ENCODE results near the gene ALDH1L1. TPM values are rescaled to one million over a fixed set of nuclear protein-coding genes. Genes with fewer than 3 reads are reported as not detected.

Gene ALDH1L1
- total RNA-seq (100 to 1,000 TPM in 1 of 4 donors, 10 to 100 TPM in 3; 34.5 to 121 (median 62.7) TPM), polyA plus RNA-seq (10 to 100 TPM; 12.9 to 40.1 (median 21.6) TPM)
- long read RNA-seq, donor 1, transcript ALDH1L1-203 (23 exons, 3,277 nt) = major isoform, 176 of 275 reads
- long read RNA-seq, donor 1, partial matches to known transcripts = 42 of 275 reads
- long read RNA-seq, donor 1, other reads (novel, unspliced or antisense) = 55 of 275 reads
- long read RNA-seq, donor 2, transcript ALDH1L1-203 (23 exons, 3,277 nt) = major isoform, 83 of 155 reads
- long read RNA-seq, donor 2, partial matches to known transcripts = 30 of 155 reads
- long read RNA-seq, donor 2, other reads (novel, unspliced or antisense) = 42 of 155 reads

DNA sequence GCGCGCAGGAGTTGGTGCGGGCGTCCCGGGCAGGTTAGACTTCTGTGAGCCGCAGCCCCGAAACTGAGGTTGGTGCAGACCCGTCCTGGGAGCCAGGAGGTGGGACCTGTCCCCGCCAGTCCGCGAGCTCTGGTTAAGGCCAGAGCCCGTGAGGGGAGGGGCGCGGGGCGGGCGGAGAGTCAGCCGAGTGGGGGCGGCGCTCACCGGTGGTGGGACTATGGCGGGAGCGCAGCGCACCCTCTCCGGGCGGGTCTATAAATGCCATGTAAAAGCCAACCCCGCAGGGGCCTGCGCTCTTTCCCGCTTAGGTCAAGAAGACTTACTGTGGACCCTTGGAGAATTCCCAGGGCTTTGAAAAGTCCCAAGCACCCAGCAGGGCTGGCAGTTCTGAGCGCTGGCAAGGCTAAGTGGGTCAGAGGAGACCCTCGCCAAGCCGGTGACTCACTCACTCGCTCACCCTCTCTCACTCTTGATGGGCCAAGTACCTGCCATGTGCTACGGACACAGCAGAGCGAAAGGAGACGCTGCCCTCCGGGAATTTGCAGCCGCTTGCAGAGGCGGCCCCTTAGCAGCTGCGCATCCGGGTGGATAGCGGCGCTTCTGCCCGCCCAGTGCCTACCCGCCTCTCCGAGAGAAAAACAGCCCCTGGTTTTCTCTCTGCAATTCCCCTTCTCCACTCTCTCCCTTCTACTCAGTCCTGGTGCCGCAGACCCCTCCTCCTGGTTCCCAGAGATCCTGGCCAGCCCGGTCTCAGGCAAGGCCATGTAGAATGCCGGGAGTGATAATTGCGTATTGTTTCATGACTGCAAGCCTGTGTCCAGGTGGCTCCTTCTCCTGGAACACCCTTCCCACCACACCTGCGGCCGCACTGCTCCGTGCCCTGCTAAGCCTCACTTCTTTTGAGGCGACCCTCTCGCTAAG lies at the start of gene ALDH1L1:
TSS of gene ALDH1L1 (minus strand) at position 110 of the 921 bp plus-strand sequence. CDS start 19,607 bp downstream, outside the sequence.
- ATAC-seq (peak; percentile 90 to 95 (median 93)), DNase-seq (peak; percentile 88 to 96)
- Histone ChIP-seq H3K27me3 (ENCODE audit: insufficient read depth in 3 of 3, low read length in 2 of 3) (peaks cover 0 to 5% (median 0%) of the 10 kb centered on the region in 3 donors), H3K9me3 (no peaks in the 10 kb centered on the region), H3K27ac (peak within 1 kb of the TSS; percentile 98), H3K4me1 (peaks cover 19% of the 10 kb centered on the region), H3K36me3 (ENCODE audit: insufficient read depth in 1 of 2, low read depth in 1 of 2) (peaks cover 0 to 4% of the 10 kb centered on the region in 2 donors), H3K4me3 (peak within 1 kb of the TSS; percentile 82)
- intact Hi-C loops (cut with DNase I) = loop anchor here in 1 of 2 donors (5.0 to 10.0 kb wide), 2 partner anchors 43 to 196 kb away; no protein-coding TSS in a partner anchor
- no peak for TF ChIP-seq CTCF (IDR thresholded peaks at IDR 0.05)
- 2 to 3% (median 2%) methylated on average over 47 to 54 of the region's 54 CpGs for WGBS, 3 donors

GRCh38 chr3:126226374-126226773 lies 46.0 kb upstream of the ALDH1L1 start:
- no peak for TF ChIP-seq CTCF (IDR thresholded peaks at IDR 0.05)

DNA sequence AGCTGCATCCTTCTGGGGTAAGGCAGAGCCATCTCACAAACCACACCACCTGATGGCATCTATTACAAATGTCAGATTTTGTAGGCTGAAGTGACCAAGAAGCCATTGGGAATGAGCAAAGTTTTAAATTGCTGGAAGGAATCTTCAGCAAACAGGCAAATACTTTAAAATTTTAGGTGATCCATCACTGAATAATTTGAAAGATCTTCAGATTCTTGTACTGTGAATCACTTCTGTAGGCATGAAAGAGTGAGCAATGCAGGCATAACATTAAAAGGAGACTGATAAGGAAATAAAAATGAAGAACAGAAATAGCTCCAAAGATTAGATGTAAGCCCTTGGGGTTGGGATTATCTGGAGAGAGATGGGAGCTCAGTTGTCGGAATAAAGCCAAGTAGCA lies 36.0 kb upstream of the ALDH1L1 start:
- H3K27ac ChIP-seq = no peak overlapping the region
- no peak overlapping the region for H3K4me3 ChIP-seq
- H3K9me3 ChIP-seq = no peaks in the 10 kb centered on the region
- ATAC-seq = no peak
- peaks cover 0 to 6% (median 0%) of the 10 kb centered on the region in 3 donors for H3K27me3 ChIP-seq (ENCODE audit: insufficient read depth in 3 of 3, low read length in 2 of 3)
- H3K36me3 ChIP-seq (ENCODE audit: insufficient read depth in 1 of 2, low read depth in 1 of 2) = no peaks in the 10 kb centered on the region
- intact Hi-C loops (cut with DNase I) = no loop called here
- no peak for TF ChIP-seq CTCF (IDR thresholded peaks at IDR 0.05)
- no peak for DNase-seq
- peaks cover 8% of the 10 kb centered on the region for H3K4me1 ChIP-seq
- 91 to 97% (median 93%) methylated on average over 1 of the region's 1 CpG for WGBS, 3 donors

More at GRCh38 chr3:126226374-126226773, 46.0 kb upstream of the ALDH1L1 start:
- H3K27ac ChIP-seq = no peak overlapping the region
- no peaks in the 10 kb centered on the region for H3K27me3 ChIP-seq (ENCODE audit: insufficient read depth in 3 of 3, low read length in 2 of 3)
- DNase-seq (no peak), ATAC-seq (no peak)
- intact Hi-C loops (cut with DNase I) = no loop called here
- 86 to 88% (median 88%) methylated on average over 1 of the region's 1 CpG for WGBS, 3 donors
- no peak overlapping the region for H3K4me3 ChIP-seq
- peaks cover 9% of the 10 kb centered on the region for H3K9me3 ChIP-seq
- no peaks in the 10 kb centered on the region for H3K4me1 ChIP-seq
- no peaks in the 10 kb centered on the region for H3K36me3 ChIP-seq (ENCODE audit: insufficient read depth in 1 of 2, low read depth in 1 of 2)

DNA sequence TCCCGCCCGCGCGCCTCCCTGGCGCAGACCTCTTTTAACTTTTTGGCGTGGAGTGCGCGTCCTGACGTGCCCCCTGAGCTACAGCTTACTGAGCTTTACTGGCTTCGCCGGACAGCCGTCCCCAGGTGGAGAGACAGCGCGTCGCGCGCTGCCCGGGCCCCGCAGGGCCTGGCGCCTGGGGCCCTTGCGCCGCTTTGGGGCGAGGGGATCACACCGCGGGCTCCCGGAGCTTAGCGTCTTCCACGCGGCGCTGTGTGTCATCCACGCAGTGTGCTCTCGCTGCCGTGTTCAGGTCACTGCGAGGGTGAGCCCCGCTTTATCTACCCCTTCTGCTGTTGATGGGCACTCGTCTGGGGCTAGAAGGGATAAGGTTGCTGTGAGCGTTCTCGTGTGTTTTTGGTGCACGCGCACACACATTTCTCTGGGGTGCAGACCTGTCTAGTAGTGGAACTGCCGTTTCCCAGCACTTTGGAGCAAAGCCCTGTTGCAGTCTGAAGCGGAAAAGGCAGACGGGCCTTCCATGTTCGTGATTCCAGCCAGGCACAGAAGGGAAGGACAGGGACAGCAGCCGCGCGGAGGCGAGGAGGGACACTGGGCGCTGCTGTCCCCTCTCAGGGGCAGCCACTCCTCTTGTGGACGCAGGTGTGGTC lies 33.1 kb upstream of the ALDH1L1 start:
- Histone ChIP-seq H3K4me1 (peaks cover 12% of the 10 kb centered on the region), H3K27me3 (ENCODE audit: insufficient read depth in 3 of 3, low read length in 2 of 3) (peaks cover 0 to 6% (median 0%) of the 10 kb centered on the region in 3 donors), H3K4me3 (peak overlapping the region; percentile 74), H3K36me3 (ENCODE audit: insufficient read depth in 1 of 2, low read depth in 1 of 2) (no peaks in the 10 kb centered on the region), H3K27ac (peak overlapping the region; percentile 33), H3K9me3 (no peaks in the 10 kb centered on the region)
- ATAC-seq (peak; percentile 65 to 76 (median 70)), DNase-seq (peak in 1 of 2 donors; percentile 52)
- intact Hi-C loops (cut with DNase I) = loop anchor here in 1 of 2 donors (5.0 kb wide), 1 partner anchor 81 kb away; no protein-coding TSS in a partner anchor
- TF ChIP-seq CTCF (IDR thresholded peaks at IDR 0.05) = no peak
- WGBS, 3 donors = 11 to 17% (median 11%) methylated on average over 50 of the region's 50 CpGs

All from psoas muscle (tissue), 8 donors.